Measurements from ENCODE around the gene GTF3C2. TPM values are rescaled to one million over a fixed set of nuclear protein-coding genes. Genes with fewer than 3 reads are reported as not detected.
"Not testable (repeated sequence)": the region's sequence is repeated elsewhere in the genome, so short reads cannot be mapped to it uniquely, and the experiment has no call there.

GTF3C2 gene
- total and polyA plus RNA-seq, 5 experiments from 2014 or later = 26.2 to 105 (median 46.1) TPM

DNA sequence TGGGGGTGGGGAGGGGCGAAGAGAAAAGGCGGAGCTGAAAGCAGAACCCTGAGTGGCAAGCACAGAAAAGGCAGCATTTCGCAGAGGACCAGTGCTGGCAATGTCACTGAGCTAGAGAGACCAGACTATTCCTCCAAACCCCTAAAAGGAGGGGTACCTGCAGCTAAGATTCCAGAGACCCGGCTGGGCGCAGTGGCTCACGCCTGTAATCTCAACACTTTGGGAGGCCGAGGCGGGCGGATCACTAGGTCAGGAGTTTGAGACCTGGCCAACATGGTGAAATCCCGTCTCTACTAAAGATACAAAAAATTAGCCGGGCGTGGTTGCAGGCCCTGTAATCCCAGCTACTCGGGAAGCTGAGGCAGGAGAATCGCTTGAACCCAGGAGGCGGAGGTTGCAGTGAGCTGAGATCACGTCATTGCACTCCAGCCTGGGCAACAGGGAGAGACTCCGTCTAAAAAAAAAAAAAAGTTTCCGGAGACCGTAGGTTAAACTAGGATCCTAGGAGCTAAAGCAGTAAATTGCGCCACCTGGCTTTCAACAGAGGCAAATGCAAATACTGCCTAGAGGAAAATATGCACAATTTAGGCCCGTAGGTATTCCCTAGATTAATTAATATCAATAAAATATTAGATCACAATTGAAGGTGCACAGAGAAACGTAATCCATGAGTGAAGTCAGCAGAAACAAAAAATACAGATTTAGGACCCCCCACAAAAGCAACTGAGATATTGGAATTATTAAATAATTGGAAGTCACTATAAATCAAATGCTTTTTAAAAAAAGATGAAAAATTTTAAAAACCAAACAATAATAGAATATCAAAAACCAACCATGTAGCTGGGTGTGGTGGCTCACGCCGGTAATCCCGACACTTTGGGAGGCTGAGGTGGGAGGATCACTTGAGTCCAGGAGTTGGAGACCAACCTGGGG lies 53.2 kb downstream of the GTF3C2 start:
- Mint-ChIP-seq H3K4me1 (peaks cover 0 to 19% (median 11%) of the 10 kb centered on the region in 4 donors), H3K27ac (peak overlapping the region in 8 of 10 donors; percentile 15 to 78 (median 70)), H3K9me3 (no peaks in the 10 kb centered on the region), H3K4me3 (peak overlapping the region; percentile 63 to 86 (median 78)), H3K36me3 (no peaks in the 10 kb centered on the region), H3K27me3 (peaks cover 8 to 45% (median 13%) of the 10 kb centered on the region in 5 donors)
- DNase-seq (peak in 7 of 10 donors; percentile 17 to 63 (median 45)), ATAC-seq (peak; percentile 59 to 65)
- POLR2A ChIA-PET = interaction anchor here (0.6 to 1.2 kb wide), 4 partner anchors 11 to 252 kb away, joined by 3 to 4 read pairs (median 4); partner anchors contain the start of gene AGBL5

DNA sequence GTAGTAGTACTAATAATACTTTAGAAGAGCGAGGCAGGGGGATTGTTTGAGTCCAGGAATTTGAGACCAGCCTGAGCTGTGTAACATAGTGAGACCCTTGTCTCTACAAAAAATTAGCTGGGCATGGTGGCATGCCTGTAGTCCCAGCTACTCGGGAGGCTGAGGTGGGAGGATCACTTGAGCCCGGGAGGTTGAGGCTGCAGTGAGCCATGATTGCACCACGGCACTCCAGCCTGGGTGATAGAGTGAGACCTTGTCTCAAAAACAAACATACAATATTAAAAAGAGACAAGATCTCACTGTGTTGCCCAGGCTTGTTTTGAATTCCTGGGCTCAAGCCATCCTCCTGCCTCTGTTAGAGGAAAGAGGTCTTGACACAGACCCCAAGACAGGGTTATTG lies 56.0 kb downstream of the GTF3C2 start:
- DNase-seq, ATAC-seq, H3K4me3 Mint-ChIP-seq, H3K9me3 Mint-ChIP-seq, POLR2A ChIA-PET, H3K4me1 Mint-ChIP-seq, H3K36me3 Mint-ChIP-seq: not testable (repeated sequence)
- Mint-ChIP-seq H3K27me3 (peaks cover 11 to 31% (median 20%) of the 10 kb centered on the region in 5 donors), H3K27ac (peak overlapping the region in 1 of 10 donors; percentile 20)

DNA sequence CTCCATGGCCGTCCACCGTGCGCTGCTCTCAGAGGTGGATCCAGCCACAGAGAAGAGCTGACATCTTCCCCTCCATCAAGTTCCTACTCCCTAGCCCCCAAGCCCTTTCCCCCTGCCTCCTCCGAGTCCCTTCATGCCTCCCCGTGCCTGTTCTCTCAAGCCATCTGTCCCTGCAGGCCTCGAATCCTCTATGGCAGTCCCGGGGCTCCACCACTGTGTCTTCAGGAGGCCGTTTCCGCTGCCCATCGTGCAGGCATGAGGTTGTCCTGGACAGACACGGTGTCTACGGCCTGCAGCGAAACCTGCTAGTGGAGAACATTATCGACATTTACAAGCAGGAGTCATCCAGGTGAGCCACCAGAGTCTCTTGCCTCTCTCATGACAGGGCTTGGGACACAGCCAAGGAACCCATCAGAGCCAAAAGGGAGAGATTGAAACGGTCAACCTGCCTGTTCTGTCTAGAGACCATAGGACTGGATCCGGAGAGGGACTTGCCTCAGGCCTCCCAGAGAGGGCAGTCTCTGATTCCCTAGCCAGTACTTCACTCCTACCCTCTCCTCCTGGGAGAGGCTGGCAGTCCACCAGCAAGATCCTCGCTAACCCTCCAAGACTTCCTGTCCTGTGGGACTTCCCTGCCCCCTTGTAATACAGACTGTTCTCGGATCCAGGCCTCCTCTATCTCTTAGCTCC lies 58.0 kb downstream of the GTF3C2 start:
- Mint-ChIP-seq H3K36me3 (no peaks in the 10 kb centered on the region), H3K27me3 (peaks cover 0 to 20% (median 9%) of the 10 kb centered on the region in 5 donors), H3K4me3 (no peak overlapping the region), H3K9me3 (no peaks in the 10 kb centered on the region), H3K27ac (no peak overlapping the region), H3K4me1 (peaks cover 0 to 5% (median 2%) of the 10 kb centered on the region in 4 donors)
- POLR2A ChIA-PET = interaction anchor here (0.5 kb wide), 1 partner anchor 20 kb away, joined by 5 read pairs; no protein-coding TSS in a partner anchor
- ATAC-seq (no peak), DNase-seq (no peak)

DNA sequence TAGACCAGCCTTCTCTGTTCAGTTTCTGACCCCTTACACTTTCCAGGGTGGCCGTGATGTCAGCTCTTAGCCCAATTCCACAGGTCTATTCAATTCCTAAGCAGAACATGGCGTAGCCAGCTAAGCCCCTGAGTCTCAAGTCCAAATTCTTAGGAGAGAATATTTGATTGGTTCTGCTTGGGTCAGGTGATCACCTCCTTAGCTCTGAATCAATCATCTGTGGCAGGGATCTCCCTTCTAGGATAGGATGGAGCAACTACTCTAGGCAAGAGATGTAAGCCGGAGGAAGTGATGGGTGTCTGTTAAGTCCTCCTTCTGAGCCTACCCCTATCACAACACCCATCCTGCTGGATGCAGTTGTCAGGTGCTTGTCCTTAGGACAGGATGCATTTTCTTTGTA lies 59.4 kb downstream of the GTF3C2 start:
- DNase-seq (no peak), ATAC-seq (no peak)
- H3K4me3 Mint-ChIP-seq = no peak overlapping the region
- POLR2A ChIA-PET = no interaction called here
- no peaks in the 10 kb centered on the region for H3K36me3 Mint-ChIP-seq
- no peaks in the 10 kb centered on the region for H3K4me1 Mint-ChIP-seq
- no peak overlapping the region for H3K27ac Mint-ChIP-seq
- H3K9me3 Mint-ChIP-seq = no peaks in the 10 kb centered on the region
- peaks cover 3 to 20% (median 9%) of the 10 kb centered on the region in 5 donors for H3K27me3 Mint-ChIP-seq

DNA sequence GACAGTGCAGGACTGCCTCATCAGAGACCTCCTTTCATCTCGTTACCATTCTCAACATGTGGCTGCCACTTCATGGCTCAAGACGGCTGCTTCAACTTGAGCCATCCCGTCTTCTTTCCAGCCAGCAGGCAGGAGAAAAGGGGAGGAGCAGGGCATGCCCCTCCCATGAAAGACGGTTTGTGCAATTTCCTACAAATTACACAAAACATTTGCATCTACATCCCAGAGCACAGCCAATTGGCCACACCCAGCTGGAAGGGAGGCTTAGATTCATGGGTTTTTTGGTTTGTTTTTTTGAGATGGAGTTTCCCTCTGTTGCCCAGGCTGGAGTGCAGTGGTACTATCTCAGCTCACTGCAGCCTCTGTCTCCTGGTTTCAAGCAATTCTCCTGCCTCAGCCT lies 60.1 kb downstream of the GTF3C2 start:
- no peaks in the 10 kb centered on the region for H3K9me3 Mint-ChIP-seq
- no peak overlapping the region for H3K4me3 Mint-ChIP-seq
- peak overlapping the region in 1 of 10 donors; percentile 15 for H3K27ac Mint-ChIP-seq
- ATAC-seq = no peak
- POLR2A ChIA-PET = no interaction called here
- H3K27me3 Mint-ChIP-seq = peaks cover 4 to 20% (median 13%) of the 10 kb centered on the region in 5 donors
- no peak for DNase-seq
- no peaks in the 10 kb centered on the region for H3K36me3 Mint-ChIP-seq
- H3K4me1 Mint-ChIP-seq = no peaks in the 10 kb centered on the region

DNA sequence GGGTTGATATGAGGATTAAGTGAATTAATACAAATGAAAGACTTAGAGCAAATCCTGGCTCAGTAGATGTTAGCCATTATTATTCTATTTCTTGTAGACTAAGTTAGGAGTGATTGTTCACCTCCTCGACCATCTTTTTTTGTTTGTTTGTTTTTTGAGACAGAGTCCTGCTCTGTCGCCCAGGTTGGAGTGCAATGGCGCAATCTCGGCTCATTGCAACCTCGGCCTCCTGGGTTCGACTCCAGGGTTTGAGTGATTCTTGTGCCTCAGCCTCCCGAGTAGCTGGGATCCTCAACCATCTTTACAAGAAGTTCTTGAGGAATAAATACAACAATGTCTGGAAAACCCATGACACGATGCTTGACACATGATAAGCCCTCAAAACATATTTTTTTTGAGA lies 61.6 kb downstream of the GTF3C2 start:
- DNase-seq (no peak), ATAC-seq (no peak)
- H3K4me3 Mint-ChIP-seq = no peak overlapping the region
- H3K27ac Mint-ChIP-seq = no peak overlapping the region
- no peaks in the 10 kb centered on the region for H3K36me3 Mint-ChIP-seq
- POLR2A ChIA-PET = no interaction called here
- peaks cover 4 to 20% (median 13%) of the 10 kb centered on the region in 5 donors for H3K27me3 Mint-ChIP-seq
- no peaks in the 10 kb centered on the region for H3K4me1 Mint-ChIP-seq
- H3K9me3 Mint-ChIP-seq = no peaks in the 10 kb centered on the region

DNA sequence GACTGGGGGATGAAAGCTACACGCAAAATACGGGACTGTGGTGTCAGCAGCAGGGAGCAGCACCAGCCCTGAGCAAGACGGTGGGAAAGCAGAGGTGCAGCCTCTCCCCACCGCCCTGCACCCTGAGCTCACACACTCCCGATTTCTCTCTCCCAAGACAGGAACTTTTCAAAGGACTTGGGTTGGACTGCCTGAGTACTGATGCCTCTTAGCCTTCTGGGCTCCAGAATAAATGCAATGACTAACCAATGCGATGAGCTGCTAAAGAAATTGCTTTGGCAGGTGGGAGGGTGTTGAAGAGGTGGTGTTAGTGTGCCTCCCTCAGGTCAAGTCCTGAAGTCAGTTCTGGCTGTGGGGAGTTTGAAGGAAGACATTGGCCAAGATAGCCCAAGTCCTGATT lies 64.7 kb downstream of the GTF3C2 start:
- H3K4me3 Mint-ChIP-seq = no peak overlapping the region
- peaks cover 6 to 16% (median 7%) of the 10 kb centered on the region in 5 donors for H3K27me3 Mint-ChIP-seq
- no peaks in the 10 kb centered on the region for H3K36me3 Mint-ChIP-seq
- POLR2A ChIA-PET = interaction anchor here (1.4 kb wide), 1 partner anchor 11 kb away, joined by 4 read pairs; no protein-coding TSS in a partner anchor
- peak overlapping the region in 1 of 10 donors; percentile 72 for H3K27ac Mint-ChIP-seq
- no peak for DNase-seq
- H3K9me3 Mint-ChIP-seq = no peaks in the 10 kb centered on the region
- no peak for ATAC-seq
- H3K4me1 Mint-ChIP-seq = no peaks in the 10 kb centered on the region

DNA sequence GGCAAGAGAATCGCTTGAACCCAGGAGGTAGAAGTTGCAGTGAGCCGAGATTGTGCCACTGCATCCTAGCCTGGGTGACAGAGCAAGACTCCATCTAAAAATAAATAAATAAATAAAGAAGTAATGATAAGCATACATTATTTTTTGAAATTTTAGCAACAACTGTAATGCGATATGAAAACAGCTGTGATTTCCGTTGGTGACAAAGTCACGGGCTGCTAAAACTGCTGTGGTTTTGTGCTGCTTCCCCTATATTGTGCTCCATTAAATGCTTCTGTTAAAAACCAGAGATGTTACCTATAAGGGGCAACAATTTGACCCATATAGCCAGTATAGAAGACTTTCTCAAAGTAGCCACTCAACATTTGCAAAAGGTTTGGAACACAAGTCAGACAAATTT lies 66.0 kb downstream of the GTF3C2 start:
- Mint-ChIP-seq H3K4me3 (no peak overlapping the region), H3K9me3 (no peaks in the 10 kb centered on the region), H3K4me1 (no peaks in the 10 kb centered on the region), H3K27me3 (peaks cover 3 to 16% (median 7%) of the 10 kb centered on the region in 5 donors), H3K36me3 (no peaks in the 10 kb centered on the region), H3K27ac (no peak overlapping the region)
- POLR2A ChIA-PET = no interaction called here
- no peak for ATAC-seq
- DNase-seq = no peak

DNA sequence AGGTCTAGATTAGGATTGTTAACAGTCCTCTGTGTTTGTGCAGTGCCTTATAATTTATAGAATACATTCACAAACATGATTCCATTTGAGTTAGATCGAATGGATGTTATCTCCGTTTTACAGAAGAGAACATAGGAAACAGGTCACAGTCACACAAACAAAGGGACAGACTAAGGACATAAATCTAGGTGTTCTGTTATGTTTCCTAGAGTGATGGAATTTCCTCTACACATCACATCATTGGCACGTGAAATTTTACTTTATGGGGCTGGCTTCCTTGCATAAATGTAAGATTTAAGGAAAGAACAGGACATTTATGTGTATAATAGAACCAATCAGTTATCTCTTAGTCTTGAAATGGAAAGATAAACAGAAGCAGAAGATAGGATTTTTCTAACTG lies 68.0 kb downstream of the GTF3C2 start:
- Mint-ChIP-seq H3K27ac (no peak overlapping the region), H3K4me1 (no peaks in the 10 kb centered on the region), H3K9me3 (no peaks in the 10 kb centered on the region), H3K27me3 (peaks cover 0 to 16% (median 6%) of the 10 kb centered on the region in 5 donors), H3K4me3 (no peak overlapping the region), H3K36me3 (no peaks in the 10 kb centered on the region)
- POLR2A ChIA-PET = no interaction called here
- ATAC-seq (no peak), DNase-seq (no peak)

DNA sequence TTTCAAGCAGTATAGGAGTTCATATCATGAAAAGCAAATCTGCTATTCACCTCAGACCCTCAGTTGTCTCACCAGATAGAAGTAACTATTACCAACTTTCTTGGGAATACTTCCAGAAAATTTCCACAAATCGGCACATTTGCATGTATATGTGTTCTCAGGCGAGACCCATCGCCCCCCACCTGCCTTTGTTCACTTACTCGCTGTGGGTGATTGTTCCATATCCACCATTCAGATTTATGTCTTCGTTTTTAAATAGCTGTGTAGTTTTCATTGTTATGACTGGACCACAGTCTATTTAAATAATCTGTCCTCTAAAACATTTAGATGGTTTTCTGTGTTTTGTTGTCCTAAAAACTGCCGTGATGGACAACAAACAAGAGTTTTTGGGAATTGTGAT lies 71.1 kb downstream of the GTF3C2 start:
- no peak overlapping the region for H3K27ac Mint-ChIP-seq
- peaks cover 4 to 28% (median 7%) of the 10 kb centered on the region in 5 donors for H3K27me3 Mint-ChIP-seq
- no peak overlapping the region for H3K4me3 Mint-ChIP-seq
- no peaks in the 10 kb centered on the region for H3K4me1 Mint-ChIP-seq
- H3K9me3 Mint-ChIP-seq = no peaks in the 10 kb centered on the region
- ATAC-seq = no peak
- POLR2A ChIA-PET = no interaction called here
- no peak for DNase-seq
- H3K36me3 Mint-ChIP-seq = no peaks in the 10 kb centered on the region

DNA sequence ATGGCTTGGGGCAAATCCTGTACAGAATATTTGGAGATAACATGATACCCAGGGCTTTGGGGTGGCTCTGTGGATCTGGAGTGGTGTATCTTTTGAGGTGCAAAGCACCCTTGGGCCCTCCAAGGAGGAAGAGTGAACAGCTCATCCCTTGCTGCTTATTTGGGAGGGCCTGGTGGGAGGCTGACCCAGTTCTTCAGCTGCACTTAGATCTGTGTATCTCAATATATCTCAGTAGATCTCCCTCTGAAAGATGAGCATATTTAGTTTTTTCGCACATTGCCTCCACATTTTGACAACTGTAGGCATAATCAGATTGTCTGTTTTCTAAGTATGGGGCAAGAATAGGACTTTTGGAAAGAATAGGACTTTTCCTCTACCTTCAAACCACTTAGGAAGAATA lies 71.6 kb downstream of the GTF3C2 start:
- no peak for ATAC-seq
- Mint-ChIP-seq H3K4me1 (peaks cover 0 to under 1% (median under 1%) of the 10 kb centered on the region in 4 donors), H3K36me3 (no peaks in the 10 kb centered on the region), H3K27me3 (peaks cover 5 to 28% (median 7%) of the 10 kb centered on the region in 5 donors), H3K4me3 (no peak overlapping the region), H3K9me3 (no peaks in the 10 kb centered on the region), H3K27ac (no peak overlapping the region)
- DNase-seq = no peak
- POLR2A ChIA-PET = interaction anchor here (1.5 kb wide), 1 partner anchor 38 kb away, joined by 4 read pairs; the partner anchor contains the start of gene MPV17

DNA sequence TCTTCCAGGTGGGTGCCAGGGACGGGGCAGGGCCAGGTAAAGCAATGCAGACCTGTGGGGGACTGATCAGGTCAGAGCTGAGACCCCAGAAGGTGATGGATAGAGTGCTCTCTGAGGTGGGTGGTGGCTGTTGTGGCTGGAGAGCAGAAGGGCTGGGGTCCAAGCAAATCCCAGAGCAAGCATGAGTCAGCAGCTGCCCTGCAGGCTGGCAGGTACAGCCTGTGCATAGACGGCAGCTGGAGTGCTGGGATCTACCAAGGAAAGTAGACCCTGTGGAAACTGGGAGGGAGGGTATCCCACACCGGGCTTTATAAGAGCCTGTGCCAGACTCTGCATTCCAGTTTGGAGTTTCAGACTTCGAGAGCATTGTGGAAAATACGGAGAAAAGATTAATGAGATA lies 73.7 kb downstream of the GTF3C2 start:
- H3K36me3 Mint-ChIP-seq = no peaks in the 10 kb centered on the region
- no peak for DNase-seq
- no peaks in the 10 kb centered on the region for H3K9me3 Mint-ChIP-seq
- ATAC-seq = no peak
- no peak overlapping the region for H3K27ac Mint-ChIP-seq
- peaks cover 5 to 30% (median 9%) of the 10 kb centered on the region in 5 donors for H3K27me3 Mint-ChIP-seq
- no peak overlapping the region for H3K4me3 Mint-ChIP-seq
- peaks cover 0 to 4% (median 2%) of the 10 kb centered on the region in 4 donors for H3K4me1 Mint-ChIP-seq
- POLR2A ChIA-PET = no interaction called here

Measured in naive thymus-derived CD8-positive, alpha-beta T cell (primary cell).